ENCODE results near the gene PALM3.

DNA sequence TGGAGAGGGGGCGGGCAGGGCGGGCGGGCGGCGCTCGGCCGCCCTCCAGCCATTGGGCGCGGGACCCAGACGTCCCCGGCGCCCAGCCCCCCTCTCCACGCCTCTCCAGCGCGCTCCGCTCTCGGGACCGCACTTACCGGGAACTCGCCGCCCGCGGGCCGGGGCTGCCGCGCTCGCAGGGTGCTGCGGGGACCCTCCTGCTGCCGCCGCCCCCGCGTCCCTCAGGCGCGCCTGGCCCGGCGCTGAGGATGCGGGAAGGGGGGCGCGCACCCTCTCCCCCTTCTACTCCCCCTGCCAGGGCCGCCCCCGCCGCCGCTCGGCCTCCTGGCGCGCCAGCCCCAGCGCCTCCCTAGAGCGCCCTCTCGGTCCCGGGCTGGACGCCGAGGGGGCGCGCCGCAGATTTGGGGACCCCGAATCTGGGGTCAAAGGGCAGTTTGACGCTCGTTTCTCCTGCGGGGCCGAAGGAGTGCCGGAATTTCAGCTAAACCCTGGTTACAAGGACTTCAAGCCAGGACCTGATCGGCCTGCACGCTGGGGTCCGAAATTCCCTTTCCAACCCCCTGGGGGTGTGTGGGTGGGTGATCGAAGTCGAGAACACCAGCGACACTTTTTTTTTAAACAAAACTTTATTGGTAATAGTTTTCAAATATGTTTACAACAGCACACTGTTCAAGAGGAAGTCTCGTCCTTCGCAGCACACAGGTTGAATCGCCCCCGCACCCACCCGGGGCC is 29.4 kb upstream of the PALM3 start:
- TF ChIP-seq, protein P1, sequence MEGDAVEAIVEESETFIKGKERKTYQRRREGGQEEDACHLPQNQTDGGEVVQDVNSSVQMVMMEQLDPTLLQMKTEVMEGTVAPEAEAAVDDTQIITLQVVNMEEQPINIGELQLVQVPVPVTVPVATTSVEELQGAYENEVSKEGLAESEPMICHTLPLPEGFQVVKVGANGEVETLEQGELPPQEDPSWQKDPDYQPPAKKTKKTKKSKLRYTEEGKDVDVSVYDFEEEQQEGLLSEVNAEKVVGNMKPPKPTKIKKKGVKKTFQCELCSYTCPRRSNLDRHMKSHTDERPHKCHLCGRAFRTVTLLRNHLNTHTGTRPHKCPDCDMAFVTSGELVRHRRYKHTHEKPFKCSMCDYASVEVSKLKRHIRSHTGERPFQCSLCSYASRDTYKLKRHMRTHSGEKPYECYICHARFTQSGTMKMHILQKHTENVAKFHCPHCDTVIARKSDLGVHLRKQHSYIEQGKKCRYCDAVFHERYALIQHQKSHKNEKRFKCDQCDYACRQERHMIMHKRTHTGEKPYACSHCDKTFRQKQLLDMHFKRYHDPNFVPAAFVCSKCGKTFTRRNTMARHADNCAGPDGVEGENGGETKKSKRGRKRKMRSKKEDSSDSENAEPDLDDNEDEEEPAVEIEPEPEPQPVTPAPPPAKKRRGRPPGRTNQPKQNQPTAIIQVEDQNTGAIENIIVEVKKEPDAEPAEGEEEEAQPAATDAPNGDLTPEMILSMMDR (IDR thresholded peaks at IDR 0.05): peak; percentile 22
- TF ChIP-seq EZH2phosphoT487 (IDR thresholded peaks at IDR 0.05) (no peak), EZH2 (IDR thresholded peaks at IDR 0.05) (no peak)
